Fibroblast of lung (primary cell): Measurements from ENCODE around the gene COL18A1. TPM values are rescaled to one million over a fixed set of nuclear protein-coding genes. Genes with fewer than 3 reads are reported as not detected.

Experiments
- DNase-seq, 2 donors: peaks; one replicate each; pipeline versions ENCODE4 v3.0.0 to v3.0.0-alpha.2; 2010; ENCODE audit warnings: low read depth in 2 of 2
- H2AFZ ChIP-seq: 2 replicates; pipeline ENCODE4 v1.5.1; 2012; ENCODE audit warnings: low read length, control low read depth, inconsistent platforms
- H3K27ac ChIP-seq: 2 replicates; pipeline ENCODE4 v1.5.1; 2011; ENCODE audit warnings: low read length, control low read depth; ENCODE audit not compliant: insufficient read depth
- H3K27me3 ChIP-seq: 2 replicates; pipeline ENCODE4 v1.5.1; 2011; ENCODE audit warnings: mild to moderate bottlenecking, low read length; ENCODE audit not compliant: control insufficient read depth, insufficient read depth
- H3K36me3 ChIP-seq: 2 replicates; pipeline ENCODE4 v1.5.1; 2011; ENCODE audit warnings: low read length; ENCODE audit not compliant: control insufficient read depth, insufficient read depth
- H3K4me1 ChIP-seq: 2 replicates; pipeline ENCODE4 v1.5.1; 2011; ENCODE audit warnings: low read length; ENCODE audit not compliant: control insufficient read depth, insufficient read depth; ENCODE audit errors: extremely low read depth
- H3K4me2 ChIP-seq: 2 replicates; pipeline ENCODE4 v1.5.1; 2011; ENCODE audit warnings: low read length, control low read depth; ENCODE audit not compliant: insufficient read depth; ENCODE audit errors: extremely low read depth
- H3K4me3 ChIP-seq, 4 experiments: fragments of 200-600 bp in 1 of 4; sonication (generic) in 1 of 4; replicated peaks in 1 of 4; 2 replicates each; pipeline ENCODE4 v1.5.1; 2011 to 2016; ENCODE audit warnings: low read length in 4 of 4, low read depth in 3 of 4, mild to moderate bottlenecking in 3 of 4, control low read depth in 2 of 4, inconsistent platforms in 1 of 4, mixed read lengths in 1 of 4; ENCODE audit not compliant: insufficient read depth in 1 of 4; ENCODE audit errors: control extremely low read depth in 1 of 4
- H3K79me2 ChIP-seq: 2 replicates; pipeline ENCODE4 v1.5.1; 2012; ENCODE audit warnings: mild to moderate bottlenecking, low read length, inconsistent platforms; ENCODE audit not compliant: control insufficient read depth, insufficient read depth
- H3K9ac ChIP-seq: 2 replicates; pipeline ENCODE4 v1.5.1; 2011; ENCODE audit warnings: mild to moderate bottlenecking, low read length, control low read depth; ENCODE audit not compliant: insufficient read depth
- H3K9me3 ChIP-seq: 2 replicates; pipeline ENCODE4 v1.5.1; 2012; ENCODE audit warnings: low read depth, low read length; ENCODE audit not compliant: control insufficient read depth, insufficient read depth
- H4K20me1 ChIP-seq: 2 replicates; pipeline ENCODE4 v1.5.1; 2011; ENCODE audit warnings: low read length; ENCODE audit not compliant: control insufficient read depth, insufficient read depth; ENCODE audit errors: extremely low read depth
- CTCF ChIP-seq, 2 donors: IDR thresholded peaks in 1 of 2; conservative IDR thresholded peaks in 1 of 2; 1 replicate in 1 of 2; 2 replicates in 1 of 2; pipeline ENCODE4 v1.5.1; 2011 to 2012; ENCODE audit warnings: low read length in 2 of 2, control low read depth in 1 of 2, inconsistent platforms in 1 of 2, low read depth in 1 of 2, mild to moderate bottlenecking in 1 of 2
- EZH2 ChIP-seq: IDR thresholded peaks from 2 replicates; pipeline ENCODE4 v1.5.1; 2012; ENCODE audit warnings: low read length, control low read depth, mild to moderate bottlenecking; ENCODE audit errors: missing control alignments
- polyA plus RNA-seq, 2 donors: library from polyadenylated mRNA; depleted of rRNA in 1 of 2; stranded (reverse) in 1 of 2; unstranded in 1 of 2; fragments of >200 nt; gene quantifications; 2 replicates each; pipeline ENCODE4 v1.2.1, GENCODE V29; 2011 to 2012; ENCODE audit warnings: missing spikeins in 1 of 2
- total RNA-seq: library from RNA; depleted of rRNA; stranded (reverse); fragments of >200 nt; gene quantifications from 2 replicates; pipeline ENCODE4 v1.2.1, GENCODE V29; 2014

The COL18A1 gene
- total and polyA plus RNA-seq, 2 donors (not counting 1 experiment from before 2014, with no cell fraction given), result 24.3 to 38.8 TPM

- H3K9me3 ChIP-seq, result no peaks in the 10 kb centered on the region
- H3K4me3 ChIP-seq, result no peak overlapping the region
- H3K27ac ChIP-seq, result no peak overlapping the region
- no peaks in the 10 kb centered on the region for H3K27me3 ChIP-seq
- H3K4me1 ChIP-seq, result peaks cover 3% of the 10 kb centered on the region
- H2AFZ ChIP-seq, result no peak overlapping the region
- peaks cover 8% of the 10 kb centered on the region for H3K79me2 ChIP-seq
- no peaks in the 10 kb centered on the region for H3K36me3 ChIP-seq
- H4K20me1 ChIP-seq, result no peaks in the 10 kb centered on the region
- H3K9ac ChIP-seq, result no peak overlapping the region
- DNase-seq, result no peak
- no peak overlapping the region for H3K4me2 ChIP-seq
- TF ChIP-seq CTCF (conservative IDR thresholded peaks at IDR 0.05 in 1 of 2, IDR thresholded peaks at IDR 0.05 in 1 of 2; ENCODE audit: low read depth in 1 of 2, low read length in 2 of 2), result peak in 1 of 2 donors; percentile 16
- TF ChIP-seq EZH2, result no peak
These were observed 2.8 kb downstream of the COL18A1 start for GRCh38 chr21:45407629-45408247.

- no peak overlapping the region for H3K27ac ChIP-seq
- H3K27me3 ChIP-seq, result no peaks in the 10 kb centered on the region
- H3K36me3 ChIP-seq, result no peaks in the 10 kb centered on the region
- H4K20me1 ChIP-seq, result no peaks in the 10 kb centered on the region
- TF ChIP-seq CTCF (conservative IDR thresholded peaks at IDR 0.05 in 1 of 2, IDR thresholded peaks at IDR 0.05 in 1 of 2; ENCODE audit: low read depth in 1 of 2, low read length in 2 of 2) (no peak), EZH2 (no peak)
- H3K9ac ChIP-seq, result no peak overlapping the region
- DNase-seq, result no peak
- no peaks in the 10 kb centered on the region for H3K9me3 ChIP-seq
- H3K4me3 ChIP-seq, result no peak overlapping the region
- H3K4me2 ChIP-seq, result no peak overlapping the region
- H3K4me1 ChIP-seq, result peaks cover 3% of the 10 kb centered on the region
- peaks cover 8% of the 10 kb centered on the region for H3K79me2 ChIP-seq
- no peak overlapping the region for H2AFZ ChIP-seq
These were observed 3.4 kb downstream of the COL18A1 start for GRCh38 chr21:45408271-45408791.

GRCh38 chr21:45408801-45409261 is 3.9 kb downstream of the COL18A1 start:
- Histone ChIP-seq H3K4me2 (no peak overlapping the region), H4K20me1 (no peaks in the 10 kb centered on the region), H3K9ac (no peak overlapping the region), H3K9me3 (no peaks in the 10 kb centered on the region), H3K27ac (no peak overlapping the region), H3K79me2 (peaks cover 8% of the 10 kb centered on the region), H3K4me3 (no peak overlapping the region), H2AFZ (no peak overlapping the region), H3K36me3 (no peaks in the 10 kb centered on the region), H3K27me3 (no peaks in the 10 kb centered on the region), H3K4me1 (peaks cover 3% of the 10 kb centered on the region)
- TF ChIP-seq CTCF (conservative IDR thresholded peaks at IDR 0.05 in 1 of 2, IDR thresholded peaks at IDR 0.05 in 1 of 2; ENCODE audit: low read depth in 1 of 2, low read length in 2 of 2), result no peak
- TF ChIP-seq EZH2, result no peak
- DNase-seq, result no peak
